KMS-11 (cell line): ENCODE measurements around the gene ATG101.
A peak's percentile ranks its signal among the peaks of the same experiment; 100 is the strongest.

ENCODE experiments used
- H2AFZ ChIP-seq: fragments of 200-600 bp; sonication (generic); 2 replicates; pipeline ENCODE4 v1.6.1; 2016; ENCODE audit warnings: antibody characterized with exemption, mixed run types, low read depth
- H3K27ac ChIP-seq: fragments of 200-600 bp; sonication (generic); 2 replicates; pipeline ENCODE4 v1.6.1; 2016; ENCODE audit warnings: mild to moderate bottlenecking, mixed run types
- H3K27me3 ChIP-seq: fragments of 200-600 bp; sonication (generic); 2 replicates; pipeline ENCODE4 v1.6.1; 2017; ENCODE audit warnings: mild to moderate bottlenecking, low read depth, mixed run types, moderate library complexity; ENCODE audit not compliant: insufficient read depth
- H3K36me3 ChIP-seq: fragments of 200-600 bp; sonication (generic); 2 replicates; pipeline ENCODE4 v1.6.1; 2017; ENCODE audit warnings: mild to moderate bottlenecking, mixed run types; ENCODE audit not compliant: insufficient read depth
- H3K4me1 ChIP-seq: fragments of 200-600 bp; sonication (generic); 2 replicates; pipeline ENCODE4 v1.6.1; 2016; ENCODE audit warnings: mild to moderate bottlenecking, low read depth, mixed run types; ENCODE audit not compliant: poor library complexity, severe bottlenecking
- H3K4me2 ChIP-seq: fragments of 200-600 bp; sonication (generic); 2 replicates; pipeline ENCODE4 v1.7.0; 2016; ENCODE audit warnings: mild to moderate bottlenecking, mixed run types
- H3K4me3 ChIP-seq: fragments of 200-600 bp; sonication (generic); IDR thresholded peaks from 2 replicates; pipeline ENCODE4 v1.6.1; 2017; ENCODE audit warnings: low read depth, low read length, mixed read lengths; ENCODE audit not compliant: insufficient read depth
- H3K79me2 ChIP-seq: fragments of 200-600 bp; sonication (generic); 2 replicates; pipeline ENCODE4 v1.6.1; 2016; ENCODE audit warnings: low read depth, mixed run types; ENCODE audit not compliant: insufficient read depth
- H3K9ac ChIP-seq: fragments of 200-600 bp; sonication (generic); 2 replicates; pipeline ENCODE4 v1.6.1; 2016; ENCODE audit warnings: mild to moderate bottlenecking, mixed run types
- H4K20me1 ChIP-seq: fragments of 200-600 bp; sonication (generic); 2 replicates; pipeline ENCODE4 v1.6.1; 2016; ENCODE audit warnings: mild to moderate bottlenecking, mixed run types; ENCODE audit not compliant: insufficient read depth
- CTCF ChIP-seq: fragments of 200-600 bp; sonication (generic); conservative IDR thresholded peaks from 2 replicates; pipeline ENCODE4 v1.6.1; 2017; ENCODE audit warnings: low read depth, mild to moderate bottlenecking, antibody characterized with exemption, low read length, moderate library complexity, mixed read lengths

The ATG101 gene

DNA sequence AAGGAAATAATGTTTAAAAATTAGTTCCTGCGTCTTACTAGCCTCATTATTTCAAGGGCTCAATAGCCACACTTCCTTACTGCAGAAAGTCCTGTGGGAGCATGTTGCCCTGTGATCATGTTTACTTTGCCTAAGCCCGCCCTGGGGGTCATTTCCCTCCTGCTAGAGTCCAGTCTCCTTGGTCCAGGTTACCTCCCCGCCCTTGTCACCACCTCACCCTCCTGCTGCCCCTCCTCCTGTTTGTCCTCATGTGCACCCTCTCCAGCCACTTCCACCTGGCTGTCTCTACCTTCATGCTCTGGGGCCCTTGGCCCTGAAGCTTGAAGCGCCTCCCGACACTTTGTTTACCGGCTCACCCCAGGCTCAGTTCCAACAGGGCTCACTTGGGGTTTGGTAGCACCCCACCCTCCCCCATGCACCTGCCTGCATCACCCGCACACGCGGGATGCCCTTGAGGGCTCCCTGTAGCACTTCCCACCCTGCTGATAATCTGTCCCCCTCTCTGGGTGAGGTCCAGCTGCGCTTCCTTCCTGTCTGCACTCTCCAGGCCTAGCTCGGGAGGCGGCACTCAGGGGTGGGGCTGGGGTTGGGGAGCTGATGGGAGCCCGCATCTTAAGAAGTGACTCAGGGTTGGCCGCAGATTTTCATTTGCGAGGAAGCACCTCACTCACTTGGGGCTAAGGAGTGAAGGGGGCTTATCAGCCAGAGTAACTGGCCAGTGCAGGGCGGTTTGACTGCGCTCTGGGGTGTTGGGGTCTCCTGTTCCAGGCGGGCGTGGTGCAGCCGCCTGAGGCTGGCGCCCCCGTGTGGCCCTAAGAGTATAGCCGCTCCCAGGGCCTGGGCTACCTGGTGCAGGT lies 49.8 kb downstream of the ATG101 start:
- no peak overlapping the region for H3K4me3 ChIP-seq
- no peaks in the 10 kb centered on the region for H3K36me3 ChIP-seq
- peaks cover 64% of the 10 kb centered on the region for H3K4me1 ChIP-seq
- H3K27me3 ChIP-seq: peaks cover 5% of the 10 kb centered on the region; the same call in 1 of the 2 replicates
- no peaks in the 10 kb centered on the region for H3K79me2 ChIP-seq
- H3K27ac ChIP-seq: no peak overlapping the region
- peak overlapping the region; percentile 8; the same call in 1 of the 2 replicates for H3K4me2 ChIP-seq
- H2AFZ ChIP-seq: peak overlapping the region; percentile 23; the same call in 1 of the 2 replicates
- TF ChIP-seq CTCF: peak; percentile 77
- H3K9ac ChIP-seq: no peak overlapping the region
- no peaks in the 10 kb centered on the region for H4K20me1 ChIP-seq

- Histone ChIP-seq H3K27ac (no peak overlapping the region), H3K9ac (no peak overlapping the region), H3K4me1 (peaks cover 58% of the 10 kb centered on the region), H4K20me1 (no peaks in the 10 kb centered on the region), H3K4me3 (no peak overlapping the region), H2AFZ (0 out of 2 replicates have a peak overlapping the region, but pooled peaks have one; percentile 11), H3K4me2 (peak overlapping the region; percentile 19; the same call in 1 of the 2 replicates), H3K79me2 (no peaks in the 10 kb centered on the region), H3K27me3 (peaks cover 5% of the 10 kb centered on the region; the same call in 1 of the 2 replicates), H3K36me3 (no peaks in the 10 kb centered on the region)
- no peak for TF ChIP-seq CTCF
These were observed 51.4 kb downstream of the ATG101 start for GRCh38 chr12:52120951-52121823.

- Histone ChIP-seq H3K4me3 (no peak overlapping the region), H3K4me2 (peak overlapping the region; percentile 19; the same call in 1 of the 2 replicates), H3K36me3 (no peaks in the 10 kb centered on the region), H3K4me1 (peaks cover 50% of the 10 kb centered on the region), H3K79me2 (no peaks in the 10 kb centered on the region), H3K27ac (no peak overlapping the region), H3K27me3 (peaks cover 5% of the 10 kb centered on the region; the same call in 1 of the 2 replicates), H4K20me1 (no peaks in the 10 kb centered on the region), H3K9ac (no peak overlapping the region), H2AFZ (0 out of 2 replicates have a peak overlapping the region, but pooled peaks have one; percentile 11)
- peak; percentile 88 for TF ChIP-seq CTCF
These were observed 52.2 kb downstream of the ATG101 start for GRCh38 chr12:52121824-52122539.

DNA sequence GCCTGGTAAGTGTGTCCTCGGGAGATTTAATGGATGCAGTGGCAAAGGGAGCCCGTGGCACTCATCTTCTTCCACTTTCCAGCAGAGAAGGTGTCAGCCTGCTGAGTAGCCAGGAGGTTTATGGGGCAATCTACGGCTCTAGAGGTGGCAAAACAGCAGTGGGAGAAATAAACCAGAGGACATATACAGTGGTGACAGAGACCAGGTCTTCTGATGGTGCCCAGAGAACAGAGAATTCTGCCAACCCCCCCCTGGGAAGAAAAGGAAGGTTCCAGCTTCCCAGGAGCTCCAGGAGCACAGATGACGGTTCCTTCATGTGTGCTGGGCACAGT lies 52.7 kb downstream of the ATG101 start:
- H3K4me3 ChIP-seq: no peak overlapping the region
- H3K36me3 ChIP-seq: no peaks in the 10 kb centered on the region
- H3K27ac ChIP-seq: no peak overlapping the region
- TF ChIP-seq CTCF: no peak
- peaks cover 5% of the 10 kb centered on the region; the same call in 1 of the 2 replicates for H3K27me3 ChIP-seq
- no peak overlapping the region for H2AFZ ChIP-seq
- H3K79me2 ChIP-seq: no peaks in the 10 kb centered on the region
- H3K4me2 ChIP-seq: no peak overlapping the region
- H3K4me1 ChIP-seq: peaks cover 46% of the 10 kb centered on the region
- H3K9ac ChIP-seq: no peak overlapping the region
- H4K20me1 ChIP-seq: no peaks in the 10 kb centered on the region
